Cardiac fibroblast (primary cell): Measurements from ENCODE around the gene C1R.

Source experiments
- DNase-seq, 2 donors: peaks; one replicate each; pipeline versions ENCODE4 v3.0.0 to v3.0.0-alpha.2; 2010; ENCODE audit warnings: low read depth in 2 of 2
- H3K4me3 ChIP-seq, 2 donors: replicated peaks in 1 of 2; 1 replicate in 1 of 2; 2 replicates in 1 of 2; pipeline ENCODE4 v1.5.1; 2011; ENCODE audit warnings: low read depth in 2 of 2, low read length in 2 of 2, mild to moderate bottlenecking in 2 of 2, moderate library complexity in 1 of 2
- CTCF ChIP-seq: IDR thresholded peaks from one replicate; pipeline ENCODE4 v1.5.1; 2011; ENCODE audit warnings: low read depth, mild to moderate bottlenecking, low read length, inconsistent platforms

C1R gene

GRCh38 chr12:7032990-7033389 lies 59.3 kb downstream of the C1R start:
- DNase-seq, result no peak
- H3K4me3 ChIP-seq, result no peak overlapping the region
- no peak for TF ChIP-seq CTCF

GRCh38 chr12:7031306-7031705 lies 60.9 kb downstream of the C1R start:
- no peak for DNase-seq
- H3K4me3 ChIP-seq, result no peak overlapping the region
- TF ChIP-seq CTCF, result no peak
